ENCODE measurements around the gene LRRC19.

The LRRC19 gene

DNA sequence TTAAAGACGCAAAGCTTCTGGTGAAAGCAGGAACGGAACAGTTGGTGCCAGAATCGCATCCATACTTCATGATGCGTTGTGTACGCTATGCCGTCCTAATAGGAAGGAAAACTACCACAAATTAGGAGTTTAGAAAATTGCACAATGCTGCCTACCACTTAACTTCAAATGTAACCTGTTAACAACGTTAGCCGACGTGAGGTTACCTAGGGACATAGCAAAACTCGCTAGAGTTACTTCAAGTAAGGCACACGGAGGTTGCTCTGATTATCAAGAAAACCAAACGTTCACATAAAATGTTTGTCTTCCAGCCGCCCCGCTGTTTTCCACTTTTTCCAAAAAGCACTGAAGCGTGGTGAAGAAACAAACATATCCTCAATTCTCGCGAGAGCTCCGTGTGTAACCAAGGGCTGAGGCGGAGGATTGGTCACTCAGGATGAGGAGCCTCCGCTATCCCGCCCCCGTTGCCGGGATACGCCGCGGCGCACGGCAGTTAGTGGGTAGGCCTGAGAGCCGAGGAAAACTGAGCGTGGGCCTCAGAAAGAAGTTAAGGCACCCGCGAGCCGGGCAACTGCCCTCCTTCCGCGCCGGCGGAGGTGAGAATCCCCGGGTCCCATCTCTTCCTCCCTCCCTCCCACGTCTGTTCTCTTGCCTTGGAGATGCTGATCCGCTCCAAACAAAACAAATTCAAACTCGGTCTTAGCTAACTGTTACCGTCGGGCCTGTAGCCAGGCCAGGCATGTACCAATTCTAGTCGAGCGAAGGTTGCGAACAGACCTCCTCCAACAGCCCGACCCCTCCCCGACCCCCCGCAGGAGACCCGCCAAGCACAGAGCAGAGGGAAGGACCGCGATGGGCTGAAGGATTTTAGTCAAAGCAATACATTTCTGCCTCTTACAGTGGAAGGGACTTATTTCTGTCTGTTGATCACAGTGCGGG is 49.3 kb downstream of the LRRC19 start, which contains the start of gene IFT74:
Gene IFT74, plus strand, starts transcription at position 492 of the 939 bp plus-strand sequence. CDS start 5,556 bp downstream, outside the sequence.
- DNase-seq (ENCODE audit: low read depth), result peak; percentile 91

DNA sequence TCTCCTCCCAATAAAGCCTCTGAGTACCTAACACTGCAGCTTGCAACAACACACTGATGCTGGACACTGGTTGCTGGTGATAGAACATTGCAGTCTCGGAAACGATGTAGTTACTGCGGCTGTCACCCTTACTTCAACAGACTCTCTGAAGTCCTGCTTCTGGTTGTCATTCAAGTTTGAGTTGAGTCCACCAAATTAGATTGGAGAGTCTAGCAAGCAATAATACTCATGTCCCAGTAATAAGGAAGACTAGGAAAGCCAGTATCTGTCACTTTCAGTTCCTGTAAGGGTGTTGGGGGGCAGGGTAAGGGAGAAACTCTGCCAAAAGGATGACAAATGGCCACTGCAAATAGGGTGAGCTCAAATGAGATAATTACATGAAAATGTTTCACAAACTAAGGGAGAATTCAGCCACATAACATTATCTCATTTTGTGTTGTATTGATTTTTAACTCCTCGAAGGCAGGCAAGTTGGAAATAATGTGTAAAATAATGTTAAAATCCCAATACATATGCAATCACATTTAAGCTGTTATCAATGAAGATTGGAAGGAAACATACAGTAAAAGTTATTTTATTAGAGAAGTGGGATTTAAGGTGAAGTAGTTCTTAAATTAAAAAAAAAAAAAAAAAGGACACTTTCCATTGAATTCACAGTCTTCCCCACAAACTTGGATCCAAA is 50.1 kb downstream of the LRRC19 start:
- DNase-seq (ENCODE audit: low read depth), result no peak

DNA sequence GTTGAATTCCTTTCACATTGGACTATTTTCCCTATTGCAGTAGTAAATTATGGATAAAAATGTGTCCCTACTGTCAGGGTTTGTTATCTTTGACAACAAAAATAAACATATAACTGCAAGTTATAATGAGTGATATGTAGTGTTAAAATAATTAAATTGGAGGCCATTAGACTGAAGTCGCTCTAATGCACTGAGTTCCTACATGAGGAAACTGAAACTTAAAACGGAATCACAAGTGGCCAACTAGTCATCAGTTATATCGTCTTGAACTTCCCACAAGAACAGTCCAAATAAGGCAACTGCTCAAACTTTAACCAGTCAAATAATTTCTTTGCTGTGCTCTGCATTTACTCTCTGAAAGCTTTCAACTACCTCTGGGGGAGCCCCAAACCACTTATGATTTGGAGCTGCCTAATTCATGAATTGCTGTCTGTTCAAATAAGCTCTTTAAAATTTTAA is 51.4 kb downstream of the LRRC19 start:
- no peak for DNase-seq (ENCODE audit: low read depth)

DNA sequence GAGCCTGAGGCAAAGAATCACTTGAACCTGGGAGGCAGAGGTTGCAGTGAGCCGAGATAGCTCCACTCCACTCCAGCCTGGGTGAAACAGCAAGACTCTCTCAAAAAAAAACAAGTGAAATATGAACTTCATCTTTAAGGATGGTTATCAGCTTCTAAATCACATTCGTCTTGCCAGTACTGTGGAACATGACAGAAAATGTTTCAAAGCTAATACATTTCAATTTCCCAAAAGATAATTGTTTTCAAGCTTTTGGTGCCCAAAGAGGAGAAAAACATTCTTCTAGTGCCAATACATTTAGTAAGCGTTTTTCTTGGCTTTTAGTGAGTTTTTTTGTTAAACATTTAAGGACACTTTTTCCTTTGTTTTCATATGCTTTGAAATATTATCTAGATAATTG is 53.7 kb downstream of the LRRC19 start:
- no peak for DNase-seq (ENCODE audit: low read depth)

DNA sequence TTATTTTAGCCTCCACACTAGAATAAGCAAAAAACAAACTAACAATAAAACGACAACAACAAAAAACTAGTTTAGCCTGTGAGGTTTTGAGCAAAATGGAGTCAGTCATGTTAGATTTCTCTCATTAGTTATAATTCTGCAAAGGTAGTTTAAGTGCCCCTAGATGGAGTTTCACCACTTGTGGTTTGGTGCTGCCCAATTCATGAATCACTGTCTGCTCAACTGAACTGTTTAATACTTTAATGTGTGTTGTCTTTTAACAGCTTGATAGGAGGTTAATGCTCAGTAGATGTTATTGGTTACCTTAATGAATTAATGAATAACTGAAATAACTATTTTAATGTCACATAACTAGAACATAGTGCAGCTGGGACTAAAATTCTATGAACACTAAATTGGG is 55.0 kb downstream of the LRRC19 start:
- DNase-seq (ENCODE audit: low read depth), result no peak

GRCh38 chr9:26949637-26950069 is 55.8 kb downstream of the LRRC19 start:
- no peak for DNase-seq (ENCODE audit: low read depth)

GRCh38 chr9:26947736-26948135 is 57.7 kb downstream of the LRRC19 start:
- no peak for DNase-seq (ENCODE audit: low read depth)

DNA sequence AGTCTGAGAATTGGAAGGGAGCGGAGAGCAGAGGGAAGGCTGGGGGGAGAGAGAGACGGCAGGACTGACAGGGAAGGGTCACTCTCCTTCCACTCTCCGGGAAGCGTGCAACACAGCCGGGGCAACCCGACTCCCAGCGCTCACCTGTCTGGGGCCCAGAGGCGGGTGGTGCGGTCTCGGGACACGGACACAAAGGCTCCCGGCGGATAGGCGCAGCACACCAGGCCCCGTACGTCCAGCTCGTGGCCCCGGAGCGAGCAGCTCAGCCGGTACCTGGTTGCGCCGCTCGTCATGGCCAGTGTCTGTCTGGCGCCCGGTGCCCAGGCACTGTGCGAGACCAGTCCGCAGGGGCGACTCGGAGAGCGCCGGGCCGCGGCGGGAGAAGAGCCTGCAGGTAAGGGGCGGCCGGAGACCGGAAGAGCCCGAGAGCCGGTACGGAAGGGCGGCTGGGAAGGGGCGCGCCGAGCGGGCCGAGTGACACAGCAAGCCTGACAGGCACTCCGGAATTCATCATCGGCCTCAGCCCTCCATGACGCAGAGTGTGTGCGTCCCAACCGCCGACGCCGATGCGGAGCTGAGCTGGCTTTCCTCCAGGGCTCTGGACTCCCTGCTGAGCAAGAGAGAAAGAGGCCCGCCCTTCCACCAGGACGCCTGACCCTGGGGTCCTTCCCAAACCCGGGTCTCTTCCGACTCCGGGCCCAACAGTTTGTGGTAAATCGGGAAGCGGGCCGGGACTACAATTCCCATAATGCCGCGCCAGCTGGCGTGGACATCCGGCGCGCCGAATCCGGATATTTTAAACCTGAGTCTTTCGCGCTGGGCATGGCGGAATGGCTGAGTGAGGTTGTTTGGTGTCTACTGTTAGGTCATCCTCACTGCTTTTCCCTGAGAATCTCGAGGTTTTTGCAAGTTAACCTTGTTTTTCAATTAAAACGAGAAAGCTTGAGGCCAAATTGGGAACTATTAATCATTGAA is 58.4 kb downstream of the LRRC19 start, which contains the start of gene PLAA:
Gene PLAA, minus strand, starts transcription at position 490 of the 975 bp plus-strand sequence. Its CDS starts 197 bp downstream, at position 293.
- peak; percentile 57 for DNase-seq (ENCODE audit: low read depth)

- DNase-seq (ENCODE audit: low read depth), result no peak
Observed at GRCh38 chr9:26945591-26945990, 59.9 kb downstream of the LRRC19 start.

Measured in GM04503 (cell line).